Kidney epithelial cell (primary cell): ENCODE data around the gene DPYSL5. TPM values are rescaled to one million over a fixed set of nuclear protein-coding genes. Genes with fewer than 3 reads are reported as not detected.

Source experiments
- DNase-seq: peaks from one replicate; pipeline ENCODE4 v3.0.0-alpha.2; 2010; ENCODE audit warnings: low read depth
- H3K27me3 ChIP-seq: 2 replicates; pipeline ENCODE4 v1.6.0; 2011; ENCODE audit warnings: low read length; ENCODE audit not compliant: control insufficient read depth, insufficient read depth
- H3K36me3 ChIP-seq: 2 replicates; pipeline ENCODE4 v1.5.1; 2011; ENCODE audit warnings: low read length; ENCODE audit not compliant: control insufficient read depth, insufficient read depth
- H3K4me3 ChIP-seq: 2 replicates; pipeline ENCODE4 v1.5.1; 2011; ENCODE audit warnings: low read depth, mild to moderate bottlenecking, control low read depth, low read length
- total RNA-seq: library from RNA; depleted of rRNA; stranded (reverse); fragments of >200 nt; gene quantifications from 2 replicates; pipeline ENCODE4 v1.2.3, GENCODE V29; 2015
- TF ChIP-seq, protein P1 (sequence below): IDR thresholded peaks from 2 replicates; pipeline ENCODE4 v1.5.1; 2011; ENCODE audit warnings: mild to moderate bottlenecking, moderate library complexity, low read length, control low read depth, inconsistent platforms; ENCODE audit not compliant: insufficient read depth, poor library complexity, severe bottlenecking

DPYSL5 gene
- total RNA-seq, 1 donor from 2014 or later = 1.3 TPM

DNA sequence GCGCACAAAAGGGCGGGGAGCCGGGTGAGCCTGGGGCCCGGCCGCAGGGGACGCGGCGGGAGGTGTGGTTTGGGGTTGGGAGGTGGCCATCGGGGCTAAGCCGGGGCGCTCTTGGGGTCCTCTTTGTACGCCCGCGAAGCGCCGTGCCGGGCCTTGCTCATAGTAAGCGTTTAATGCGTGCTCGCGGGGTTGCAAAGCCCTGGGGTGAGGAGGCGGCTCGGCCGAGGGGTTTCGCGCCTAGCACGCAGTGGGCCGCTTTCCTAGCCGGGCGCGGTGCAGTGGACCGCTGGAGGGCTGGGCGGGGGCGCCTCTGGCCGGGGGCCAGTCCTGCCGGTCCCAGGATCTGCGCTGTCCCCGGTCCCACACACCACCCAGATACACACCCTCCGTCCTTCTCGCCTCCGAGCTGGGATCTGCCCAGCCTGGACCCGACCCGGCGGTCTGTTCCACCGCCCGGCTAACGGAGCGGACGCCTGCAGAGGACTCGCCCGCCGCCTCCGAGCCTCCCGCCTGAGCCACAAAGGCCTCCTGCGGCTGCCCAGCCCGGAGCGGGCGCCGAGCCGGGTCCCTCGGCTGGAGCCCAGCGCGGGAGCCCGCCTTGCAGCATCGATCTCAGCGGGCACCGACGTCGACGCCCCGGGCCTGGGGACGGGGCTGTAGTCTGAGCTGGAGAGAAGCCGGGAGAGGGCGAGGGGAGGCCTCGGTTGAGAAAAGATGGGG is 564 bp downstream of the DPYSL5 start:
- no peak for DNase-seq
- Histone ChIP-seq H3K27me3 (peaks cover 63% of the 10 kb centered on the region), H3K36me3 (no peaks in the 10 kb centered on the region), H3K4me3 (peak overlapping the region; percentile 29)
- TF ChIP-seq, protein P1, sequence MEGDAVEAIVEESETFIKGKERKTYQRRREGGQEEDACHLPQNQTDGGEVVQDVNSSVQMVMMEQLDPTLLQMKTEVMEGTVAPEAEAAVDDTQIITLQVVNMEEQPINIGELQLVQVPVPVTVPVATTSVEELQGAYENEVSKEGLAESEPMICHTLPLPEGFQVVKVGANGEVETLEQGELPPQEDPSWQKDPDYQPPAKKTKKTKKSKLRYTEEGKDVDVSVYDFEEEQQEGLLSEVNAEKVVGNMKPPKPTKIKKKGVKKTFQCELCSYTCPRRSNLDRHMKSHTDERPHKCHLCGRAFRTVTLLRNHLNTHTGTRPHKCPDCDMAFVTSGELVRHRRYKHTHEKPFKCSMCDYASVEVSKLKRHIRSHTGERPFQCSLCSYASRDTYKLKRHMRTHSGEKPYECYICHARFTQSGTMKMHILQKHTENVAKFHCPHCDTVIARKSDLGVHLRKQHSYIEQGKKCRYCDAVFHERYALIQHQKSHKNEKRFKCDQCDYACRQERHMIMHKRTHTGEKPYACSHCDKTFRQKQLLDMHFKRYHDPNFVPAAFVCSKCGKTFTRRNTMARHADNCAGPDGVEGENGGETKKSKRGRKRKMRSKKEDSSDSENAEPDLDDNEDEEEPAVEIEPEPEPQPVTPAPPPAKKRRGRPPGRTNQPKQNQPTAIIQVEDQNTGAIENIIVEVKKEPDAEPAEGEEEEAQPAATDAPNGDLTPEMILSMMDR = no peak

GRCh38 chr2:26849056-26849999 is 1.4 kb downstream of the DPYSL5 start:
- no peak for DNase-seq
- no peak overlapping the region for H3K4me3 ChIP-seq
- peaks cover 63% of the 10 kb centered on the region for H3K27me3 ChIP-seq
- TF ChIP-seq, protein P1 = no peak
- H3K36me3 ChIP-seq = no peaks in the 10 kb centered on the region

GRCh38 chr2:26850000-26850431 is 2.1 kb downstream of the DPYSL5 start:
- Histone ChIP-seq H3K27me3 (peaks cover 62% of the 10 kb centered on the region), H3K4me3 (no peak overlapping the region), H3K36me3 (no peaks in the 10 kb centered on the region)
- DNase-seq = no peak
- TF ChIP-seq, protein P1 = no peak

DNA sequence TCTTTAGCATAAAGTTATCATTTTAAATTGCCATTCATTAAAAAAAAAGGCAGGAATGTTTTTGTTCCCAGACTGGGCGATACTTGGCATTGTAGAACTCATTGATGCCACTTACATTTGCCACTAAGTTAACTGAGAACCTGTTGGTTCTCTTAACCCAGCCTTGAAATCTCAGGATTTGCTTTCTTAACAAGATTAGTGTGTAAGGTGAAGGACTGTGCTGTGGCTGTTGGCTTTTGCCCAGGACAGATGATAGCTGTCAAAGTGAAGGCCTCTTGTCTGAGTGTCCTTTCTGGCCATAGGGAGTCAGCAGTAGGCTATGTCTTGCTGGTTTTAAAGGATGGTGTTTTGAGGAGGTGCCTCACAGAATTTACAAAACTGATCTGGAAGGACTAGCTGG is 2.6 kb downstream of the DPYSL5 start:
- peaks cover 59% of the 10 kb centered on the region for H3K27me3 ChIP-seq

GRCh38 chr2:26852405-26853306 is 4.7 kb downstream of the DPYSL5 start:
- no peak for DNase-seq
- peaks cover 42% of the 10 kb centered on the region for H3K27me3 ChIP-seq
- no peaks in the 10 kb centered on the region for H3K36me3 ChIP-seq
- H3K4me3 ChIP-seq = no peak overlapping the region
- TF ChIP-seq, protein P1 = no peak

More for the DNA sequence above, 2.6 kb downstream of the DPYSL5 start:
- Histone ChIP-seq H3K4me3 (no peak overlapping the region), H3K36me3 (no peaks in the 10 kb centered on the region)
- TF ChIP-seq, protein P1 = no peak
- DNase-seq = no peak
